Thymus (tissue), 11 donors: ENCODE results near the gene SCLY. TPM values are rescaled to one million over a fixed set of nuclear protein-coding genes. Genes with fewer than 3 reads are reported as not detected.
A peak's percentile ranks its signal among the peaks of the same experiment; 100 is the strongest.
"Not testable (repeated sequence)": the region's sequence is repeated elsewhere in the genome, so short reads cannot be mapped to it uniquely, and the experiment has no call there.

Experiments
- DNase-seq, 9 donors: peaks; one replicate each; pipeline ENCODE4 v3.0.0-alpha.2; 2013; ENCODE audit warnings: low spot score in 9 of 9, low read depth in 6 of 9, missing footprints in 1 of 9
- H3K27ac ChIP-seq, 2 donors: one replicate each; pipeline ENCODE4 v1.5.1; 2013; ENCODE audit warnings: control low read depth in 1 of 2, low read depth in 1 of 2, low read length in 1 of 2, mild to moderate bottlenecking in 1 of 2, moderate library complexity in 1 of 2
- H3K27me3 ChIP-seq, 2 donors: one replicate each; pipeline ENCODE4 v1.5.1; 2013; ENCODE audit warnings: low read length in 1 of 2; ENCODE audit not compliant: control insufficient read depth in 2 of 2, insufficient read depth in 1 of 2
- H3K36me3 ChIP-seq, 2 donors: one replicate each; pipeline ENCODE4 v1.5.1; 2013; ENCODE audit warnings: low read length in 1 of 2, mild to moderate bottlenecking in 1 of 2, moderate library complexity in 1 of 2; ENCODE audit not compliant: control insufficient read depth in 2 of 2, insufficient read depth in 2 of 2
- H3K4me1 ChIP-seq, 2 donors: one replicate each; pipeline ENCODE4 v1.5.1; 2013; ENCODE audit warnings: low read length in 2 of 2; ENCODE audit not compliant: control insufficient read depth in 2 of 2, insufficient read depth in 2 of 2
- H3K4me3 ChIP-seq, 2 donors: one replicate each; pipeline ENCODE4 v1.5.1; 2013; ENCODE audit warnings: low read length in 2 of 2, control low read depth in 1 of 2, mild to moderate bottlenecking in 1 of 2
- H3K9me3 ChIP-seq, 2 donors: one replicate each; pipeline ENCODE4 v1.5.1; 2013; ENCODE audit warnings: low read length in 1 of 2, mild to moderate bottlenecking in 1 of 2; ENCODE audit not compliant: control insufficient read depth in 2 of 2, insufficient read depth in 1 of 2
- WGBS: extraction: QIAGEN DNeasy Blood & Tissue Kit; methylation state at CpG from one replicate; pipeline ENCODE4 v1.1.7; 2013; 5-methylcytosine and 5-hydroxymethylcytosine counted together
- polyA plus RNA-seq: library from polyadenylated mRNA; stranded (reverse); fragments of 200-250 nt; gene quantifications from one replicate; pipeline ENCODE4 v1.2.3, GENCODE V29; 2013
- total RNA-seq: library from RNA; stranded (reverse); fragments of 120-200 nt; gene quantifications from one replicate; pipeline ENCODE4 v1.2.4, GENCODE V29; 2013
- donor health status: healthy.

The SCLY gene
- total and polyA plus RNA-seq, 2 donors, result 10.4 to 17.4 TPM

DNA sequence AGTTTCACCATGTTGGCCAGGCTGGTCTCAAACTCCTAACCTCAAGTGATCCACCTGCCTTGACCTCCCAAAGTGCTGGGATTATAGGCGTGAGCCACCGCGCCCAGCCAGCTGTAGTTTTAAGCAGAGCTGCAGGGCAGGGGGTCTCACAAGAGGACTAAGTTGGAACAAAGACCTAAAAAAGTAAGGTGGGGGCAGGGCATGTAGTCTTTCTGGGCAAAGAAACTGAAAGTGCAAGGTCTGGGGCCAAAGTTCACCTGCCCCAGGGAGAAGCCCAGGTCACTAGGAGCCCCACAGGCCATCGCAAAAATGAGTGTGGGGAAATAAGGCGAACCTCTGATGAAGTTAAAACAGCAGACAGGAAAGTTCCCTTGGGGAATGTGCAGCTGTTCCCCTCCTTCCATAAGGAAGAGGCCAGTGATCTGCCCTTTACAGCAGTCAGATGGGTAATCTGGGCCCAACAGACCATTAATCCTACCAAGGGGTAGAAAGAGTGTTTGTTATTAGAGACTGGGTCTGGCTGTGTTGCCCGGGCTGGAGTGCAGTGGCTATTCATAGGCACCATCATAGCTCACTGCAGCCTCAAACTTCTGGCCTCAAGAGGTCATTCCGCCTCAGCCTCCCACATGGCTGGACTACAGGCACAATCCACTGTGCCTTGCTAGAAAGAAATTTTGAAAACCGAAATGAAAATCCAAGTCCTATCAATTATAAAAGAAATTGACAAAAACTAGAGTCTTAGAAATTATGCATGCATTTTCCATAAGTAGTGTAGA is 2.8 kb downstream of the SCLY start:
- H3K36me3 ChIP-seq, result peaks cover 10 to 24% of the 10 kb centered on the region in 2 donors
- H3K4me3 ChIP-seq, result no peak overlapping the region
- no peak overlapping the region for H3K27ac ChIP-seq
- H3K27me3 ChIP-seq, result no peaks in the 10 kb centered on the region
- H3K4me1 ChIP-seq, result peaks cover 12 to 30% of the 10 kb centered on the region in 2 donors
- WGBS, result 98% methylated on average over 8 of the region's 8 CpGs
- H3K9me3 ChIP-seq, result peaks cover 1 to 5% of the 10 kb centered on the region in 2 donors
- DNase-seq, result no peak

DNA sequence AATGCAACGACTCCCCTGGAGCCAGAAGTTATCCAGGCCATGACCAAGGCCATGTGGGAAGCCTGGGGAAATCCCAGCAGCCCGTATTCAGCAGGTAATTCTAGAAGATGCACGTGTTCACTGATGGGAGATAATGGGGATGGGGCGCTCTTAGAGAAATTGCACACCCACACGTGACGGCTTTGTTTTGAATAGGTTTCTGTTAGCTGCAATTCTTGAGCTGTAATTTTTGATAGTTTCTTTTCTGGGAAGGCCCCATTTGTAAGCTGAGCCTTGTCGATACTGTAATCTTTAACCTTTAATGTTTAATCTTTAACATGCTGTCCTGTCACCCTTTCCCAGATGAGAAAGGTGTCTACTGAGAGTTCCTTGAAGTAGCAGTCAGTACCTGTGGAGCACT is 3.6 kb downstream of the SCLY start:
- no peak for DNase-seq
- Histone ChIP-seq H3K4me3 (no peak overlapping the region), H3K4me1 (peaks cover 14 to 33% of the 10 kb centered on the region in 2 donors), H3K36me3 (peaks cover 11 to 30% of the 10 kb centered on the region in 2 donors), H3K27ac (no peak overlapping the region), H3K27me3 (no peaks in the 10 kb centered on the region), H3K9me3 (peaks cover 1 to 5% of the 10 kb centered on the region in 2 donors)
- 92% methylated on average over 7 of the region's 7 CpGs for WGBS

DNA sequence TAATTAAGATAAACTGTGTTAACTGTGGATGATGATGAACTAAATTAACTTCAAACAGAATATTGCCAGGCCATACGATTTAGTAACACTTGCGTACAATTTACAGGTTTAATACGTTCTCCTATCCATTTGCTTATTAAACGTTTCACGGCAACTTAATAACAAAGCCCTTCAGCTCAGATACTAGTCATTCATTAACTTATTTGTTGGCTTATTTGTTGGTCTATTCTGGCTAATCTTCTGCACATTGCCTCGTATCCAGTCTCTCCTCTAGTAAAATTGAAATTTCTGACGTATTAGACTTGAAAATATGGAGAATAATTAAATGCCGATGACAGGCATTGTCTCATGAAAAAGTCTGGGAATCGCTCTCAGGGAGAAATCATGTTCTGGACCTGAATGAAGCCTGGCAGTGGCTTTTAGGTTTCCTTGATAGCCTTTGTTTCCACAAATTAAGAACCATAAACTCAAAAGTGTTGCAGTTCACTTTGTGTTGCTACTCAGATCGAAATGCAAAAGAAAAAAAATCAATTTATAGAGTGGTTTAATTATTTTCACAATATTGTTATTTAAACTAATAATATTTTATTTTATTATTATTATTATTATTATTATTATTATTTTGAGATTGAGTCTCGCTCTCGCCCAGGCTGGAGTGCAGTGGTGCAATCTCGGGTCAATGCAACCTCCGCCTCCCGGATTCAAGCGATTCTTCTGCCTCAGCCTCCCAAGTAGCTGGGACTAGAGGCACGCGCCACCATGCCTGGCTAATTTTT is 4.5 kb downstream of the SCLY start:
- 90% methylated on average over 18 of the region's 18 CpGs for WGBS
- H3K27me3 ChIP-seq, result no peaks in the 10 kb centered on the region
- H3K4me1 ChIP-seq, result peaks cover 9 to 28% of the 10 kb centered on the region in 2 donors
- no peak for DNase-seq
- H3K9me3 ChIP-seq, result peaks cover 1 to 5% of the 10 kb centered on the region in 2 donors
- H3K4me3 ChIP-seq, result no peak overlapping the region
- no peak overlapping the region for H3K27ac ChIP-seq
- peaks cover 18 to 38% of the 10 kb centered on the region in 2 donors for H3K36me3 ChIP-seq

DNA sequence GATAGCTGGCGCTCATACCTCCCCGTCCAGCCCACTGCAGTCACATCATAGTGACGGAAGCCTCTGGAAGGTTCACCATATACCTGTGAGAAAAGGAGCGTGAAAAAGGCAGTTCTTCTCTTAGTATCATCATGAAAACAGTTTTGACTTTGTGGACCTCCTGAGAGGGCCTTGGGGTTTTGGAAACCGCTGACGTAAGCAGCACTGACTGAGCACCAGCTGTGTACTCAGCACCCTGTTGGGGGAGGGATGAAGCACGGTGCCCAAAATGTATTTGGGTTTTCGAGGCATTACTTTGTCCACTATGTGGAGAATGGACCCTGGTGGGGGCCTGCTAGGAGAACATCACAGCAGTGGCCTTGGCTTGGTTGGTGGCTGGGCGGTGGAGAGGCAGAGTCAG is 5.4 kb downstream of the SCLY start:
- Histone ChIP-seq H3K9me3 (peaks cover 1 to 5% of the 10 kb centered on the region in 2 donors), H3K36me3 (peaks cover 18 to 41% of the 10 kb centered on the region in 2 donors), H3K27me3 (no peaks in the 10 kb centered on the region), H3K27ac (no peak overlapping the region), H3K4me1 (peaks cover 9 to 27% of the 10 kb centered on the region in 2 donors), H3K4me3 (no peak overlapping the region)
- no peak for DNase-seq
- 93% methylated on average over 9 of the region's 9 CpGs for WGBS

DNA sequence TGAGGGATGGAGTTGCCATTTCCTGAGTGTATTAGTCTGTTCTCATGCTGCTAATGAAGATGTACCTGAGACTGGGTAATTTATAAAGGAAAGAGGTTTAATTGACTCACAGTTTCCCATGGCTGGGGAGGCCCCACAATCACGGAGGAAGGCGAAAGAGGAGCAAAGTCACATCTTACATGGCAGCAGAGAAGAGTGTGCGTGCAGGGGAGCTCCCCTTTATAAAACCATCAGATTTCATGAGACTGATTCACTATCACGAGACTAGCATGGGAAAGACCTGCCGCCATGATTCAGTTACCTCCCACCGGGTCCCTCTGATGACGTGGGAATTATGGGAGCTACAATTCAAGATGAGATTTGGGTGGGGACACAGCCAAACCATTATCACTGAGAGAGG is 5.9 kb downstream of the SCLY start:
- not testable (repeated sequence) for H3K9me3 ChIP-seq, H3K27ac ChIP-seq, H3K27me3 ChIP-seq, H3K4me3 ChIP-seq, DNase-seq
- Histone ChIP-seq H3K36me3 (peaks cover 23 to 44% of the 10 kb centered on the region in 2 donors), H3K4me1 (peaks cover 4 to 22% of the 10 kb centered on the region in 2 donors)
- 99% methylated on average over 7 of the region's 7 CpGs for WGBS

DNA sequence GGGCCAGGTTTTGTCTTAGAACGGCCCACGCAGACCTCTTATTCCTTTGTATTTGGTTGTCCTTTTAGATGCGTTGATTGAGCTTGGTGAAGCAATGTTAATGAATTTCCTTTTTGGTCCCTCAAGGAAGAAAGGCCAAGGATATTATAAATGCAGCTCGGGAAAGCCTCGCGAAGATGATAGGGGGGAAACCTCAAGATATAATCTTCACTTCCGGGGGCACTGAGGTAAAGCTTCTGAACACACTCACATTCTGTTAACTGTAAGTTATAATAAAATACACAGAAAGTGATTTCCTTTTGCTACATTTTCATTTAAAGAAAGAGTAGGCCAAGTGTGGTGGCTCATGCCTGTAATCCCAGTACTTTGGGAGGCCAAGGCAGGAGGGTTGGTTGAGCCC is 7.1 kb downstream of the SCLY start:
- DNase-seq, result peak in 2 of 9 donors; percentile 7 to 31
- Histone ChIP-seq H3K9me3 (peaks cover 1 to 5% of the 10 kb centered on the region in 2 donors), H3K27me3 (no peaks in the 10 kb centered on the region), H3K4me3 (no peak overlapping the region), H3K27ac (no peak overlapping the region), H3K36me3 (peaks cover 24 to 54% of the 10 kb centered on the region in 2 donors), H3K4me1 (peaks cover 3 to 18% of the 10 kb centered on the region in 2 donors)
- 74% methylated on average over 7 of the region's 7 CpGs for WGBS

DNA sequence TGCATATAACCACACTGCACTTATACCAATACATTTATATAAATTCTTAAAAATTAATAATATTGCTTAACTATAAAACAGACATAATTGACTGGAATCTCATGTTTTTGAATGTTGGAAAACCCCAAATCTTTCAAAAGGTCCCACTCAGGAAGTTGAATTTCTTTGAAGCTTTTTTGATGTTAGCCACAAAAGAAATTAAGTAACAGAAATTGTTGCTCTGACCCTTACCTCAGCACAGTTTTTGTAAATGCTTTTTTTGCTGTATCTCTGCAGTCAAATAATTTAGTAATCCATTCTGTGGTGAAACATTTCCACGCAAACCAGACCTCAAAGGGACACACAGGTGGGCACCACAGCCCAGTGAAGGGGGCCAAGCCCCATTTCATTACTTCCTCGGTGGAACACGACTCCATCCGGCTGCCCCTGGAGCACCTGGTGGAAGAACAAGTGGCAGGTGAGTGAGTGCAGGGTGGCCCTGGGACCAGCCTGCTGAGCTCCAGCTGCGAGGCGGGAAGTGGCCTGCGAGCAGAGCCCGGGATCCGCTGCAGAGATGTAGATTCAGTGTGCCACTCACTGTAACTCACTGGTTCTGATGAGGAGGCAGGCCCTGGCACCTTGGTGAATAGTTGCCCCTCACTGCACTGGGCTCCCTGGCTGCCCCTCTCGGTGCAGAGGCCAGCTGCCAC is 8.4 kb downstream of the SCLY start:
- no peaks in the 10 kb centered on the region for H3K27me3 ChIP-seq
- no peak for DNase-seq
- WGBS, result 80% methylated on average over 10 of the region's 10 CpGs
- H3K27ac ChIP-seq, result no peak overlapping the region
- H3K4me3 ChIP-seq, result no peak overlapping the region
- H3K4me1 ChIP-seq, result peaks cover 3 to 15% of the 10 kb centered on the region in 2 donors
- peaks cover 24 to 57% of the 10 kb centered on the region in 2 donors for H3K36me3 ChIP-seq
- peaks cover 1 to 5% of the 10 kb centered on the region in 2 donors for H3K9me3 ChIP-seq

DNA sequence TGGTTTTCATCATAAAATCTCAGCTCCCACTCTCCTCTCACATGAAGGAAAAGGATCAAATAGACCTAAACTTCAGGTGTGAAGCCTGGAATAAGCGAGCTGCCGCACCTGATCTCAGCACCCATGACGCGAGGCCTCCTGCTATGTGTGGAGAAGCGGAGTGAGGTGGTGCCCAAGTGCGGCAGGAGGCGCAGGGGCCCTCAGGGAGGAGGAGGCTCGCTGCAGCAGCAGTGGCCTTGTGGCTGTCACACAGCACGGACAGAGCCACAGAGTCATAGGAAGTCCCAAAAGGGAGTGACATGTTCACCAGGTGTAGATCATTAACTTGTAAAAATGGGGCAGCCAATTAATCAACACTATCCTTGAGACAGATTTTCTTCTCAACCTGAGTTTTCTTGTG is 9.1 kb downstream of the SCLY start:
- DNase-seq, result no peak
- Histone ChIP-seq H3K4me1 (peaks cover 3 to 15% of the 10 kb centered on the region in 2 donors), H3K27me3 (no peaks in the 10 kb centered on the region), H3K9me3 (peaks cover 1 to 5% of the 10 kb centered on the region in 2 donors), H3K27ac (no peak overlapping the region), H3K4me3 (no peak overlapping the region), H3K36me3 (peaks cover 24 to 57% of the 10 kb centered on the region in 2 donors)
- WGBS, result 98% methylated on average over 9 of the region's 9 CpGs

DNA sequence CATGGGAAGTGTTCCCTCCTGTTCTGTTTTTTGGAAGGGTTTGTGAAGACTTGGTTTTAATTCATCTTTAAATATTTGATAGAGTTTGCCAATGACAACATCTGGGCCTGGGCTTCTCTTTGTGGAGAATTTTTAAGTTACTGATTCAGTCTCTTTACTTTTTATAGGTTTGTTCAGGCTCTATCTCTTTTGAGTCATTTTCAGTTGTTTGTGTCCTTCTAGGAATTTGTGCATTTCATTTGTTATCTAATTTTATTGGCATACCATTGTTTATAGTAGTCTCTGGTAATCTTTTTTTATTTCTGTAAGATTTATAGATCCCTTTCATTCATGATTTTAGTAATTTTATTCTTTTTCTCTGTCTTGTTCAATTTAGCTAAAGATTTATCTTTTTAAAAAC is 14.6 kb downstream of the SCLY start:
- Histone ChIP-seq H3K27me3 (no peaks in the 10 kb centered on the region), H3K36me3 (peaks cover 8 to 25% of the 10 kb centered on the region in 2 donors)

More for the DNA sequence above, 14.6 kb downstream of the SCLY start:
- H3K4me1 ChIP-seq, result no peaks in the 10 kb centered on the region
- H3K9me3 ChIP-seq, result no peaks in the 10 kb centered on the region
- no peak overlapping the region for H3K27ac ChIP-seq
- no peak for DNase-seq
- H3K4me3 ChIP-seq, result no peak overlapping the region
